Prostate gland (tissue), 2 donors: ENCODE data around the gene KIF26B.

Experiments used
- CTCF ChIP-seq, 4 experiments: fragments of 200-600 bp in 2 of 4; fragments of 450-650 bp in 2 of 4; sonication (generic) in 2 of 4; IDR thresholded peaks; 1 replicate in 3 of 4; 2 replicates in 1 of 4; pipeline ENCODE4 v1.5.1; 2016 to 2019; ENCODE audit warnings: antibody characterized with exemption in 4 of 4, mild to moderate bottlenecking in 2 of 4, moderate library complexity in 2 of 4
- POLR2A ChIP-seq: fragments of 450-650 bp; IDR thresholded peaks from one replicate; pipeline ENCODE4 v1.6.1; 2016; ENCODE audit warnings: antibody characterized with exemption, mild to moderate bottlenecking
- POLR2AphosphoS5 ChIP-seq: sonication (generic); formaldehyde crosslinking; IDR thresholded peaks from one replicate; pipeline ENCODE4 v1.6.1; 2017; ENCODE audit warnings: antibody characterized with exemption

- no peak for TF ChIP-seq CTCF (IDR thresholded peaks at IDR 0.05)
- no peak for TF ChIP-seq POLR2A
- no peak for TF ChIP-seq POLR2AphosphoS5
These were observed 74.3 kb downstream of the KIF26B start for GRCh38 chr1:245229051-245229450.
